HS-5 (cell line): ENCODE data around the gene POLD4.
"Not testable (repeated sequence)": the region's sequence is repeated elsewhere in the genome, so short reads cannot be mapped to it uniquely, and the experiment has no call there.

ENCODE experiments used
- DNase-seq: peaks from one replicate; pipeline ENCODE4 v3.0.0-alpha.2; 2012; ENCODE audit warnings: low read depth

POLD4 gene

GRCh38 chr11:67353317-67354074 is at the start of gene POLD4:
POLD4 (minus strand) TSS chr11:67353546; CDS start chr11:67353399, 147 bp downstream.
- DNase-seq, result peak; percentile 76

GRCh38 chr11:67403085-67403484 is 49.7 kb upstream of the POLD4 start:
- DNase-seq, result not testable (repeated sequence)

- DNase-seq, result not testable (repeated sequence)
Measured at GRCh38 chr11:67402192-67402839, 49.0 kb upstream of the POLD4 start.

- DNase-seq, result peak; percentile 47
Measured at GRCh38 chr11:67401495-67402191, 48.3 kb upstream of the POLD4 start, which contains the start of gene PPP1CA. PPP1CA (minus strand) TSS chr11:67401858; CDS start chr11:67401782, 76 bp downstream.

- no peak for DNase-seq
Measured at GRCh38 chr11:67400942-67401494, 47.7 kb upstream of the POLD4 start.

GRCh38 chr11:67400251-67400941 is 47.0 kb upstream of the POLD4 start:
- no peak for DNase-seq

- no peak for DNase-seq
Measured at GRCh38 chr11:67398661-67399563, 45.6 kb upstream of the POLD4 start.

GRCh38 chr11:67397986-67398660 is 44.8 kb upstream of the POLD4 start:
- DNase-seq, result no peak

GRCh38 chr11:67397536-67397935 is 44.2 kb upstream of the POLD4 start:
- no peak for DNase-seq

GRCh38 chr11:67396587-67397389 is 43.4 kb upstream of the POLD4 start:
- DNase-seq, result no peak

- DNase-seq, result no peak
Measured at GRCh38 chr11:67396259-67396581, 42.9 kb upstream of the POLD4 start.

- no peak for DNase-seq
Measured at GRCh38 chr11:67395555-67396258, 42.4 kb upstream of the POLD4 start.

- DNase-seq, result no peak
Measured at GRCh38 chr11:67393990-67394389, 40.6 kb upstream of the POLD4 start.

GRCh38 chr11:67393437-67393836 is 40.1 kb upstream of the POLD4 start:
- no peak for DNase-seq

GRCh38 chr11:67392183-67392715 is 38.9 kb upstream of the POLD4 start:
- DNase-seq, result no peak

GRCh38 chr11:67391304-67392182 is 38.2 kb upstream of the POLD4 start, which contains the start of gene RAD9A:
RAD9A (plus strand) TSS chr11:67391986; CDS start chr11:67392045, 59 bp downstream.
- DNase-seq, result no peak

GRCh38 chr11:67390947-67391303 is 37.6 kb upstream of the POLD4 start:
- DNase-seq, result no peak

GRCh38 chr11:67389477-67389876 is 36.1 kb upstream of the POLD4 start:
- DNase-seq, result no peak
